ENCODE results near the gene ADAM12.
"Not testable (repeated sequence)": the region's sequence is repeated elsewhere in the genome, so short reads cannot be mapped to it uniquely, and the experiment has no call there.

The ADAM12 gene

GRCh38 chr10:126255313-126255712 is 133.0 kb downstream of the ADAM12 start:
- DNase-seq: no peak

GRCh38 chr10:126253611-126253998 is 134.7 kb downstream of the ADAM12 start:
- DNase-seq: no peak

- DNase-seq: no peak
Observed at GRCh38 chr10:126252884-126253610, 135.2 kb downstream of the ADAM12 start.

- no peak for DNase-seq
Observed at GRCh38 chr10:126251778-126252407, 136.4 kb downstream of the ADAM12 start.

- no peak for DNase-seq
Observed at GRCh38 chr10:126250527-126251310, 137.6 kb downstream of the ADAM12 start.

- DNase-seq: no peak
Observed at GRCh38 chr10:126250045-126250444, 138.2 kb downstream of the ADAM12 start.

- DNase-seq: no peak
Observed at GRCh38 chr10:126247446-126247975, 140.8 kb downstream of the ADAM12 start.

- not testable (repeated sequence) for DNase-seq
Observed at GRCh38 chr10:126246396-126246795, 141.9 kb downstream of the ADAM12 start.

- no peak for DNase-seq
Observed at GRCh38 chr10:126245501-126245900, 142.8 kb downstream of the ADAM12 start.

- no peak for DNase-seq
Observed at GRCh38 chr10:126243971-126244370, 144.3 kb downstream of the ADAM12 start.

- no peak for DNase-seq
Observed at GRCh38 chr10:126243306-126243705, 145.0 kb downstream of the ADAM12 start.

- DNase-seq: no peak
Observed at GRCh38 chr10:126242397-126243260, 145.6 kb downstream of the ADAM12 start.

GRCh38 chr10:126240483-126240882 is 147.8 kb downstream of the ADAM12 start:
- DNase-seq: no peak

GRCh38 chr10:126239844-126240243 is 148.4 kb downstream of the ADAM12 start:
- no peak for DNase-seq

GRCh38 chr10:126235979-126236851 is 152.1 kb downstream of the ADAM12 start:
- DNase-seq: no peak

GRCh38 chr10:126235091-126235978 is 152.9 kb downstream of the ADAM12 start:
- no peak for DNase-seq

GRCh38 chr10:126234630-126235029 is 153.6 kb downstream of the ADAM12 start:
- DNase-seq: no peak

GRCh38 chr10:126233182-126234148 is 154.8 kb downstream of the ADAM12 start:
- DNase-seq: no peak

GRCh38 chr10:126230587-126230986 is 157.7 kb downstream of the ADAM12 start:
- no peak for DNase-seq

Measured in CD4-positive, alpha-beta T cell treated with Interferon alpha-2 for 1 hour (primary cell).